Caco-2 (cell line): ENCODE data around the gene ABHD12B. TPM values are rescaled to one million over a fixed set of nuclear protein-coding genes. Genes with fewer than 3 reads are reported as not detected.

ENCODE experiments used
- BruUV-seq: library from RNA; stranded (reverse); fragments of 400-500 nt; replicated peaks from 2 replicates; lab custom pipeline; 2021; lab: Mats Ljungman, UMichigan
- CTCF ChIA-PET: fragments of 300-600 bp; sonication (Branson Sonifier 250); formaldehyde crosslinking; loops from one replicate; lab custom pipeline; 2022; ENCODE audit warnings: antibody characterized with exemption; lab: Charles Lee
- POLR2A ChIA-PET: fragments of 300-600 bp; sonication (Branson Sonifier 250); formaldehyde crosslinking; loops from one replicate; lab custom pipeline; 2022; ENCODE audit warnings: antibody characterized with exemption; lab: Charles Lee
- DNase-seq, 2 experiments: peaks; one replicate each; pipeline versions ENCODE4 v3.0.0 to v3.0.0-alpha.2; 2020 to 2022
- H3K27me3 ChIP-seq: replicated peaks from 2 replicates; pipeline ENCODE4 v1.6.0; 2011; ENCODE audit warnings: low read length; ENCODE audit not compliant: control insufficient read depth, insufficient read depth
- H3K36me3 ChIP-seq: 2 replicates; pipeline ENCODE4 v1.5.1; 2011; ENCODE audit warnings: low read length; ENCODE audit not compliant: control insufficient read depth, insufficient read depth
- H3K4me1 ChIP-seq: fragments of 250-450 bp; sonication (Bioruptor Pico); 2 replicates; pipeline ENCODE4 v1.5.1; 2020; ENCODE audit warnings: mild to moderate bottlenecking
- H3K4me3 ChIP-seq: 2 replicates; pipeline ENCODE4 v1.5.1; 2011; ENCODE audit warnings: low read depth, mild to moderate bottlenecking, control low read depth, low read length
- H3K9me3 ChIP-seq: fragments of 250-450 bp; sonication (Bioruptor Pico); 2 replicates; pipeline ENCODE4 v1.5.1; 2020; ENCODE audit warnings: mild to moderate bottlenecking, moderate library complexity
- H3K27ac Mint-ChIP-seq: one replicate; pipeline ENCODE4 v1.8.0; 2022; ENCODE audit warnings: mixed read lengths; ENCODE audit not compliant: unreplicated experiment
- H3K27me3 Mint-ChIP-seq: one replicate; pipeline ENCODE4 v1.8.0; 2022; ENCODE audit warnings: mixed read lengths; ENCODE audit not compliant: insufficient read depth, unreplicated experiment
- H3K36me3 Mint-ChIP-seq: one replicate; pipeline ENCODE4 v1.8.0; 2022; ENCODE audit warnings: mild to moderate bottlenecking, mixed read lengths; ENCODE audit not compliant: insufficient read depth, unreplicated experiment
- H3K4me1 Mint-ChIP-seq: one replicate; pipeline ENCODE4 v1.8.0; 2022; ENCODE audit warnings: low read depth, mixed read lengths; ENCODE audit not compliant: unreplicated experiment
- H3K4me3 Mint-ChIP-seq: one replicate; pipeline ENCODE4 v1.8.0; 2022; ENCODE audit warnings: mild to moderate bottlenecking, moderate library complexity, mixed read lengths; ENCODE audit not compliant: unreplicated experiment
- H3K9me3 Mint-ChIP-seq: one replicate; pipeline ENCODE4 v1.8.0; 2022; ENCODE audit warnings: mixed read lengths; ENCODE audit not compliant: unreplicated experiment
- intact Hi-C: fragments of 100-400 bp; cut with micrococcal nuclease; formaldehyde crosslinking; loops from one replicate; pipeline ENCODE4 v1.10.0; 2022; ENCODE audit not compliant: unreplicated experiment
- total RNA-seq: library from RNA; stranded (reverse); gene quantifications from 2 replicates; pipeline ENCODE4 v1.2.3, GENCODE V29; 2022
- TF ChIP-seq, protein P1 (sequence below), 2 experiments: fragments of 200-600 bp in 1 of 2; IDR thresholded peaks; 1 replicate in 1 of 2; 2 replicates in 1 of 2; pipeline versions ENCODE4 v1.5.1 to v1.8.0; 2011 to 2022; ENCODE audit warnings: antibody characterized with exemption in 1 of 2, control low read depth in 1 of 2, inconsistent platforms in 1 of 2, low read depth in 1 of 2, low read length in 1 of 2, mild to moderate bottlenecking in 1 of 2, moderate library complexity in 1 of 2; ENCODE audit not compliant: insufficient read depth in 1 of 2, severe bottlenecking in 1 of 2, unreplicated experiment in 1 of 2

ABHD12B gene
- total RNA-seq, 1 experiment from 2014 or later, result not detected

DNA sequence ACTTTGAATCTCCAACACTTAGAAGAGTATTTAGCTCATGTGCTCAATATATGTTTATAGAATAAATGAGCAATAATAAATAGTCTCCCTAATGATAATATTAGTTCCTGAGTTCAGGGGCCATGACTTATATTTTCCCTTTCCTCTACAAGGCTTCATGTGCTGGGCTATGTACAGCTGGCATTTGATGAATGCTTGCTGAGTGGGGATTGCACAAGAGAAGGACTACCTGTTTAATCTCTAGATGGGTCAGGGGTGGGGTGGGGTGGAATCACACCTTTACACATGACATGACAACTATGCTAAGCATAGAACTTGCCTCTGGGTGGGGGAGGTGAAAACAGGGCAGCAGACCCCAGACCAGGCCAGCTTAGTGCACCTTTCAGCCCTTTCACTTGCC, 7.6 kb upstream of the ABHD12B start:
- ChIA-PET POLR2A (interaction anchor here (0.6 kb wide), 1 partner anchor 41 kb away, joined by 7 read pairs; no protein-coding TSS in a partner anchor), CTCF (no interaction called here)
- TF ChIP-seq, protein P1, sequence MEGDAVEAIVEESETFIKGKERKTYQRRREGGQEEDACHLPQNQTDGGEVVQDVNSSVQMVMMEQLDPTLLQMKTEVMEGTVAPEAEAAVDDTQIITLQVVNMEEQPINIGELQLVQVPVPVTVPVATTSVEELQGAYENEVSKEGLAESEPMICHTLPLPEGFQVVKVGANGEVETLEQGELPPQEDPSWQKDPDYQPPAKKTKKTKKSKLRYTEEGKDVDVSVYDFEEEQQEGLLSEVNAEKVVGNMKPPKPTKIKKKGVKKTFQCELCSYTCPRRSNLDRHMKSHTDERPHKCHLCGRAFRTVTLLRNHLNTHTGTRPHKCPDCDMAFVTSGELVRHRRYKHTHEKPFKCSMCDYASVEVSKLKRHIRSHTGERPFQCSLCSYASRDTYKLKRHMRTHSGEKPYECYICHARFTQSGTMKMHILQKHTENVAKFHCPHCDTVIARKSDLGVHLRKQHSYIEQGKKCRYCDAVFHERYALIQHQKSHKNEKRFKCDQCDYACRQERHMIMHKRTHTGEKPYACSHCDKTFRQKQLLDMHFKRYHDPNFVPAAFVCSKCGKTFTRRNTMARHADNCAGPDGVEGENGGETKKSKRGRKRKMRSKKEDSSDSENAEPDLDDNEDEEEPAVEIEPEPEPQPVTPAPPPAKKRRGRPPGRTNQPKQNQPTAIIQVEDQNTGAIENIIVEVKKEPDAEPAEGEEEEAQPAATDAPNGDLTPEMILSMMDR (IDR thresholded peaks at IDR 0.05; ENCODE audit: insufficient read depth in 1 of 2, low read depth in 1 of 2, low read length in 1 of 2, severe bottlenecking in 1 of 2, unreplicated experiment in 1 of 2), result no peak
- intact Hi-C loops, result no loop called here
- no peaks in the 10 kb centered on the region for H3K36me3 ChIP-seq
- no peaks in the 10 kb centered on the region for H3K9me3 Mint-ChIP-seq
- no peak overlapping the region for H3K27ac Mint-ChIP-seq
- H3K4me3 ChIP-seq, result no peak overlapping the region
- H3K27me3 Mint-ChIP-seq, result peaks cover 6% of the 10 kb centered on the region
- no peaks in the 10 kb centered on the region for H3K4me1 ChIP-seq
- H3K9me3 ChIP-seq, result no peaks in the 10 kb centered on the region
- no TSS peak for BruUV-seq
- no peaks in the 10 kb centered on the region for H3K4me1 Mint-ChIP-seq
- DNase-seq, result no peak
- no peaks in the 10 kb centered on the region; the same call in 1 of the 2 replicates for H3K27me3 ChIP-seq
- no peak overlapping the region for H3K4me3 Mint-ChIP-seq
- H3K36me3 Mint-ChIP-seq, result no peaks in the 10 kb centered on the region

- H3K9me3 ChIP-seq, result no peaks in the 10 kb centered on the region
- no peak for DNase-seq
- no peak overlapping the region for H3K27ac Mint-ChIP-seq
- intact Hi-C loops, result no loop called here
- no peaks in the 10 kb centered on the region for H3K4me1 ChIP-seq
- CTCF ChIA-PET, result no interaction called here
- no peaks in the 10 kb centered on the region for H3K4me1 Mint-ChIP-seq
- H3K27me3 ChIP-seq, result no peaks in the 10 kb centered on the region; the same call in 1 of the 2 replicates
- no peaks in the 10 kb centered on the region for H3K9me3 Mint-ChIP-seq
- no peaks in the 10 kb centered on the region for H3K36me3 ChIP-seq
- H3K4me3 Mint-ChIP-seq, result no peak overlapping the region
- POLR2A ChIA-PET, result no interaction called here
- TF ChIP-seq, protein P1 (IDR thresholded peaks at IDR 0.05; ENCODE audit: insufficient read depth in 1 of 2, low read depth in 1 of 2, low read length in 1 of 2, severe bottlenecking in 1 of 2, unreplicated experiment in 1 of 2), result no peak
- no peak overlapping the region for H3K4me3 ChIP-seq
- no TSS peak for BruUV-seq
- peaks cover 6% of the 10 kb centered on the region for H3K27me3 Mint-ChIP-seq
- H3K36me3 Mint-ChIP-seq, result no peaks in the 10 kb centered on the region
Measured at GRCh38 chr14:50864946-50865345, 6.9 kb upstream of the ABHD12B start.

GRCh38 chr14:50865391-50866076, 6.3 kb upstream of the ABHD12B start:
- Mint-ChIP-seq H3K9me3 (no peaks in the 10 kb centered on the region), H3K4me3 (no peak overlapping the region), H3K4me1 (no peaks in the 10 kb centered on the region), H3K27me3 (peaks cover 9% of the 10 kb centered on the region), H3K27ac (no peak overlapping the region), H3K36me3 (no peaks in the 10 kb centered on the region)
- ChIA-PET POLR2A (no interaction called here), CTCF (no interaction called here)
- Histone ChIP-seq H3K4me3 (no peak overlapping the region), H3K27me3 (no peaks in the 10 kb centered on the region; the same call in 1 of the 2 replicates), H3K9me3 (no peaks in the 10 kb centered on the region), H3K4me1 (no peaks in the 10 kb centered on the region), H3K36me3 (no peaks in the 10 kb centered on the region)
- DNase-seq, result no peak
- intact Hi-C loops, result no loop called here
- TF ChIP-seq, protein P1 (IDR thresholded peaks at IDR 0.05; ENCODE audit: insufficient read depth in 1 of 2, low read depth in 1 of 2, low read length in 1 of 2, severe bottlenecking in 1 of 2, unreplicated experiment in 1 of 2), result no peak
- BruUV-seq, result no TSS peak
